ENCODE results near the gene IPO11.

IPO11 gene

GRCh38 chr5:62603934-62604333 lies 191.4 kb downstream of the IPO11 start:
- Histone ChIP-seq H3K9me3 (ENCODE audit: insufficient read depth, low read length) (no peaks in the 10 kb centered on the region), H3K4me3 (ENCODE audit: insufficient read depth, low read length, poor library complexity, severe bottlenecking) (no peak overlapping the region), H3K79me2 (ENCODE audit: insufficient read depth, low read length) (no peaks in the 10 kb centered on the region), H3K27ac (ENCODE audit: low read depth, low read length) (no peak overlapping the region), H3K9ac (ENCODE audit: low read length) (no peak overlapping the region), H2AFZ (ENCODE audit: low read depth, low read length, severe bottlenecking) (no peak overlapping the region), H3K4me2 (ENCODE audit: low read depth, low read length, poor library complexity, severe bottlenecking) (no peak overlapping the region), H4K20me1 (ENCODE audit: low read depth, low read length) (no peaks in the 10 kb centered on the region), H3K27me3 (ENCODE audit: low read length) (no peaks in the 10 kb centered on the region), H3K9me2 (replicated peaks; ENCODE audit: insufficient read depth, low read length) (no peaks in the 10 kb centered on the region), H3K36me3 (ENCODE audit: low read length) (peaks cover 8% of the 10 kb centered on the region; the same call in 1 of the 2 replicates), H3F3A (ENCODE audit: insufficient read depth) (no peaks in the 10 kb centered on the region)
- no peak for TF ChIP-seq EZH2phosphoT487 (conservative IDR thresholded peaks at IDR 0.05; ENCODE audit: low read length)
- no peak for TF ChIP-seq CTCF (IDR thresholded peaks at IDR 0.05; ENCODE audit: insufficient read depth, low read length, poor library complexity, severe bottlenecking)

- Histone ChIP-seq H3K4me3 (ENCODE audit: insufficient read depth, low read length, poor library complexity, severe bottlenecking) (no peak overlapping the region), H3K79me2 (ENCODE audit: insufficient read depth, low read length) (no peaks in the 10 kb centered on the region), H3K9me3 (ENCODE audit: insufficient read depth, low read length) (no peaks in the 10 kb centered on the region), H3K4me2 (ENCODE audit: low read depth, low read length, poor library complexity, severe bottlenecking) (no peak overlapping the region), H3F3A (ENCODE audit: insufficient read depth) (no peaks in the 10 kb centered on the region), H4K20me1 (ENCODE audit: low read depth, low read length) (no peaks in the 10 kb centered on the region), H2AFZ (ENCODE audit: low read depth, low read length, severe bottlenecking) (no peak overlapping the region), H3K27ac (ENCODE audit: low read depth, low read length) (no peak overlapping the region), H3K9ac (ENCODE audit: low read length) (no peak overlapping the region), H3K27me3 (ENCODE audit: low read length) (no peaks in the 10 kb centered on the region), H3K36me3 (ENCODE audit: low read length) (peaks cover 8% of the 10 kb centered on the region; the same call in 1 of the 2 replicates), H3K9me2 (replicated peaks; ENCODE audit: insufficient read depth, low read length) (no peaks in the 10 kb centered on the region)
- TF ChIP-seq EZH2phosphoT487 (conservative IDR thresholded peaks at IDR 0.05; ENCODE audit: low read length): no peak
- no peak for TF ChIP-seq CTCF (IDR thresholded peaks at IDR 0.05; ENCODE audit: insufficient read depth, low read length, poor library complexity, severe bottlenecking)
Measured at GRCh38 chr5:62605638-62606037, 193.1 kb downstream of the IPO11 start.

- Histone ChIP-seq H3K9me2 (replicated peaks; ENCODE audit: insufficient read depth, low read length) (no peaks in the 10 kb centered on the region), H3K9me3 (ENCODE audit: insufficient read depth, low read length) (no peaks in the 10 kb centered on the region), H3F3A (ENCODE audit: insufficient read depth) (no peaks in the 10 kb centered on the region), H3K4me3 (ENCODE audit: insufficient read depth, low read length, poor library complexity, severe bottlenecking) (no peak overlapping the region), H3K9ac (ENCODE audit: low read length) (no peak overlapping the region), H3K27me3 (ENCODE audit: low read length) (no peaks in the 10 kb centered on the region), H3K79me2 (ENCODE audit: insufficient read depth, low read length) (no peaks in the 10 kb centered on the region), H3K36me3 (ENCODE audit: low read length) (peaks cover 6% of the 10 kb centered on the region; the same call in 1 of the 2 replicates), H3K4me2 (ENCODE audit: low read depth, low read length, poor library complexity, severe bottlenecking) (no peak overlapping the region), H4K20me1 (ENCODE audit: low read depth, low read length) (no peaks in the 10 kb centered on the region), H3K27ac (ENCODE audit: low read depth, low read length) (no peak overlapping the region), H2AFZ (ENCODE audit: low read depth, low read length, severe bottlenecking) (no peak overlapping the region)
- TF ChIP-seq EZH2phosphoT487 (conservative IDR thresholded peaks at IDR 0.05; ENCODE audit: low read length) (no peak), CTCF (IDR thresholded peaks at IDR 0.05; ENCODE audit: insufficient read depth, low read length, poor library complexity, severe bottlenecking) (no peak)
Measured at GRCh38 chr5:62606878-62607277, 194.3 kb downstream of the IPO11 start.
